LNCaP clone FGC (cell line): ENCODE results near the gene NUF2.
"Not testable (repeated sequence)": the region's sequence is repeated elsewhere in the genome, so short reads cannot be mapped to it uniquely, and the experiment has no call there.

Experiments used
- DNase-seq: peaks from one replicate; pipeline ENCODE4 v3.0.0-alpha.2; 2011; ENCODE audit warnings: low read depth
- H3K4me3 ChIP-seq: 2 replicates; pipeline ENCODE4 v1.5.1; 2011; ENCODE audit warnings: mild to moderate bottlenecking, low read depth, low read length, control low read depth
- TF ChIP-seq, protein P1 (sequence below): IDR thresholded peaks from 2 replicates; pipeline ENCODE4 v1.5.1; 2012; ENCODE audit warnings: mild to moderate bottlenecking; ENCODE audit not compliant: control insufficient read depth, insufficient read depth; ENCODE audit errors: extremely low read depth

The NUF2 gene

DNA sequence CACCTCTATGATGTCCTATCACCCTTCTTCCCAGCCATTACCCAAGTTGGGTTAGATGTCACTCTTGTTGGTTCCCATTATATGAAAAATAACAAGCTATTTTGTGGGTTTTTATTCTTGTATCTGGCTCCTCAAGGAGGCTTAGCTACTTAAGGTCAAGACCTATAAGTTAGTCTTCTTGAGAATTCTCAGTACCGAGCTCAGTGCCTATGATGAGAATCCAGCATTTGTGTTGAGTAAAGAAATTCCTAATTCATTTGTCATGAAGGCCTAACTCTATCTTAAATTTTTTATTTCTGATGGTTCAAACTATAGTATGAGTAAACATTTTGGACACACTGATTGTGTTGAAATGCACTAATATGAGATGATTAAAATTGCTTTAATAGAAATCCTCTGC, 15.9 kb downstream of the NUF2 start:
- no peak for DNase-seq
- TF ChIP-seq, protein P1, sequence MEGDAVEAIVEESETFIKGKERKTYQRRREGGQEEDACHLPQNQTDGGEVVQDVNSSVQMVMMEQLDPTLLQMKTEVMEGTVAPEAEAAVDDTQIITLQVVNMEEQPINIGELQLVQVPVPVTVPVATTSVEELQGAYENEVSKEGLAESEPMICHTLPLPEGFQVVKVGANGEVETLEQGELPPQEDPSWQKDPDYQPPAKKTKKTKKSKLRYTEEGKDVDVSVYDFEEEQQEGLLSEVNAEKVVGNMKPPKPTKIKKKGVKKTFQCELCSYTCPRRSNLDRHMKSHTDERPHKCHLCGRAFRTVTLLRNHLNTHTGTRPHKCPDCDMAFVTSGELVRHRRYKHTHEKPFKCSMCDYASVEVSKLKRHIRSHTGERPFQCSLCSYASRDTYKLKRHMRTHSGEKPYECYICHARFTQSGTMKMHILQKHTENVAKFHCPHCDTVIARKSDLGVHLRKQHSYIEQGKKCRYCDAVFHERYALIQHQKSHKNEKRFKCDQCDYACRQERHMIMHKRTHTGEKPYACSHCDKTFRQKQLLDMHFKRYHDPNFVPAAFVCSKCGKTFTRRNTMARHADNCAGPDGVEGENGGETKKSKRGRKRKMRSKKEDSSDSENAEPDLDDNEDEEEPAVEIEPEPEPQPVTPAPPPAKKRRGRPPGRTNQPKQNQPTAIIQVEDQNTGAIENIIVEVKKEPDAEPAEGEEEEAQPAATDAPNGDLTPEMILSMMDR, result no peak
- H3K4me3 ChIP-seq, result no peak overlapping the region

GRCh38 chr1:163346326-163346870, 24.6 kb downstream of the NUF2 start:
- DNase-seq, result no peak
- TF ChIP-seq, protein P1, result no peak
- no peak overlapping the region for H3K4me3 ChIP-seq

GRCh38 chr1:163347106-163347505, 25.4 kb downstream of the NUF2 start:
- TF ChIP-seq, protein P1, result no peak
- H3K4me3 ChIP-seq, result no peak overlapping the region
- DNase-seq, result no peak

DNA sequence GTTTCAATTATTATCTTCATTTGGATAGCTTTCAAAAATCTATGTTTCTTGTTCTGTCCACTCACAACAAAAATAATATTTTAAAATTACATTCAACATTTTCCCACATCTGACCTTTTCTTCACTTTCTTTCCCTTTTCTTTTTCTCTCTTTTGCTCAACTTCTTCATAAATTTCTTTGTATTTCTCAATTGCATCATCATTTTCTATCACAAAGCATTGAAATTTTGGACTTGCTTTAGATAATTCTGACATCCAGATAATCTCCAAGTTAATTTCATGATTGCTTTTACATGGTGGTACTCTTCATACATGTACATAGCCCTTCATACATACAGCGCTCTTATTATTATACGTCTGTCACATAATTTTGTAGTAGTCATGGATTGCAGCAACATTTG, 30.2 kb downstream of the NUF2 start:
- H3K4me3 ChIP-seq, result no peak overlapping the region
- DNase-seq, result no peak
- TF ChIP-seq, protein P1, result no peak

DNA sequence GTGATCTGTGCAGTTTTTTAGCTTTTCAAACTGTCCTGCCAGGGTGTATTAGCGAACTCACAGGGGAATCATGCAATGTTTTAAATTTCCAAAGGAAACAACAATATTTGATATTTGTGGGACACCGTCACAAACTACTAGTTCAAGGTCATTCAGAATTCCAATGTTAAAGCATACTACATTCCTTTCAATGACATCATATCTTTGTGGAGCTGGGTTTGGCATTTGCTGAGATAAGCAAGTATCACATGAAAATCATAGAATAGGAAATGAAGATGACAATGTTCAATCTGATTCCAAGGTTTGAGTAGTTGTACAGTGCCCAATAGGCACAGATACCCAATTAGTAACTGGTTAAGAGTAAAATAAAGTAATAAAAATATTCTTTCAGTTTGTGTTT, 35.6 kb downstream of the NUF2 start:
- DNase-seq, result no peak
- no peak overlapping the region for H3K4me3 ChIP-seq
- TF ChIP-seq, protein P1, result no peak

DNA sequence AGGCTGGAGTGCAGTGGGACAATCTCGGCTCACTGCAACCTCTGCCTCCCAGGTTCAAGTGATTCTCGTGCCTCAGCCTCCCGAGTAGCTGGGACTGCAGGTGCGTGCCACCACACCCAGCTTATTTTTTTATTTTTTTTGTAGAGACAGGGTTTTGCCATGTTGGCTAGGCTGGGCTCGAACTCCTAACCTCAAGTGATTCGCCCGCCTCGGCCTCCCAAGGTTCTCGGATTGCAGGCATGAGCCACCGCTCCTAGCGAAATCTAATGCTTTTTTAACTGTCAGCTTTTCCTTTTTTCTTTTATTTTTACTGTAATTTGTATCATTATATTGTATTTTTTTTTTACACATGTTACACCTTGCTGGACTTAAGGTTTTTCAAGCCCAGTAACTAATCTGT, 36.4 kb downstream of the NUF2 start:
- not testable (repeated sequence) for H3K4me3 ChIP-seq, DNase-seq

GRCh38 chr1:163361123-163361934, 39.6 kb downstream of the NUF2 start:
- no peak for DNase-seq
- TF ChIP-seq, protein P1, result peak; percentile 73
- no peak overlapping the region for H3K4me3 ChIP-seq
